ENCODE data around the gene LPAR5. TPM values are rescaled to one million over a fixed set of nuclear protein-coding genes. Genes with fewer than 3 reads are reported as not detected.
A peak's percentile ranks its signal among the peaks of the same experiment; 100 is the strongest.

The LPAR5 gene
- total and polyA plus RNA-seq, 2 of the 8 experiments (the other 6 are each of a cell fraction or from before 2014, with no cell fraction given) = 0.22 to 0.24 TPM

GRCh38 chr12:6612652-6613014 is 23.1 kb downstream of the LPAR5 start:
- CTCF ChIA-PET (ENCODE audit: partially characterized antibody) = interaction anchor here (0.6 to 2.4 kb wide), 12 partner anchors 8 to 260 kb away, joined by 3 to 11 read pairs (median 4); partner anchors contain the start of genes LPAR5 and PTMS
- peak overlapping the region; percentile 64; the same call in 1 of the 2 replicates for H4K8ac ChIP-seq (ENCODE audit: extremely low read depth, insufficient read depth, low read length)
- no peak overlapping the region for H3K27ac ChIP-seq (ENCODE audit: low read depth, low read length)
- H2BK15ac ChIP-seq (ENCODE audit: low read length) = peak overlapping the region; percentile 95; the same call in 1 of the 2 replicates
- peak overlapping the region; percentile 75 for H4K5ac ChIP-seq (ENCODE audit: insufficient read length, low read depth, low read length)
- no peaks in the 10 kb centered on the region for H3K79me2 ChIP-seq (ENCODE audit: control insufficient read depth in 1 of 2, insufficient read depth in 2 of 2, low read length in 2 of 2)
- H2BK12ac ChIP-seq (ENCODE audit: low read depth, low read length) = peak overlapping the region; percentile 69
- peak overlapping the region; percentile 25 for H2BK120ac ChIP-seq (replicated peaks; ENCODE audit: low read depth, low read length)
- peak overlapping the region; percentile 79; the same call in 1 of the 2 replicates for H2BK5ac ChIP-seq (ENCODE audit: low read depth, low read length)
- POLR2A ChIA-PET (ENCODE audit: partially characterized antibody) = interaction anchor here (0.6 to 3.4 kb wide), 24 partner anchors 10 to 324 kb away, joined by 3 to 19 read pairs (median 4); partner anchors contain the start of genes GAPDH and ZNF384
- H3K4me3 ChIP-seq (ENCODE audit: extremely low read depth in 1 of 4, insufficient read depth in 2 of 4, low read depth in 3 of 4, low read length in 4 of 4) = peak overlapping the region in 1 of 4 experiments; percentile 56; a peak in 3 of 8 replicates
- peak overlapping the region; percentile 81 for H4K91ac ChIP-seq (replicated peaks; ENCODE audit: insufficient read length, low read length)
- WGBS, 2 experiments (ENCODE audit: extremely low coverage in 1 of 2, insufficient coverage in 1 of 2, insufficient read length in 1 of 2, insufficient replicate concordance in 2 of 2, low coverage in 1 of 2, low lambda C conversion rate in 2 of 2, missing lambda C conversion rate in 1 of 2) = 75% methylated on average over 7 of the region's 7 CpGs; no CpG with 5 or more reads in 1 of the 2 experiments
- no peaks in the 10 kb centered on the region for H3K9me3 ChIP-seq (ENCODE audit: insufficient read depth in 2 of 2, low read depth in 1 of 2, low read length in 1 of 2)
- peak overlapping the region; percentile 40 for H3K4ac ChIP-seq (replicated peaks; ENCODE audit: insufficient read length, low read depth, low read length)
- peaks cover 6% of the 10 kb centered on the region; the same call in 1 of the 2 replicates for H3K23me2 ChIP-seq (ENCODE audit: low read depth, low read length)
- H3K27me3 ChIP-seq (replicated peaks in 1 of 4; ENCODE audit: control insufficient read depth in 3 of 4, extremely low read depth in 1 of 4, insufficient read depth in 3 of 4, low read length in 3 of 4) = no peaks in the 10 kb centered on the region
- peak overlapping the region in 1 of 4 experiments; percentile 75; a peak in 1 of 7 replicates for H3K9ac ChIP-seq (replicated peaks in 1 of 4; ENCODE audit: extremely low read depth in 1 of 4, low read depth in 3 of 4, low read length in 3 of 4)
- FAIRE-seq (no peak), DNase-seq (ENCODE audit: low read depth in 1 of 2, low spot score in 2 of 2) (no peak)
- peaks cover 15 to 22% (median 17%) of the 10 kb centered on the region in 4 experiments for H3K4me1 ChIP-seq (replicated peaks in 1 of 4; ENCODE audit: control insufficient read depth in 3 of 4, insufficient read depth in 4 of 4, low read length in 3 of 4)
- 0 out of 2 replicates have a peak overlapping the region, but pooled peaks have one; percentile 45 for H2AK5ac ChIP-seq (ENCODE audit: low read depth, low read length)
- H3K79me1 ChIP-seq (ENCODE audit: low read depth, low read length) = no peaks in the 10 kb centered on the region
- 0 out of 2 replicates have a peak overlapping the region, but pooled peaks have one; percentile 39 for H2AFZ ChIP-seq (ENCODE audit: low read length)
- H4K20me1 ChIP-seq (replicated peaks in 1 of 2; ENCODE audit: control insufficient read depth in 1 of 2, insufficient read depth in 2 of 2, low read length in 2 of 2) = no peaks in the 10 kb centered on the region
- H3K4me2 ChIP-seq (ENCODE audit: insufficient read depth in 1 of 2, low read depth in 2 of 2, low read length in 2 of 2) = peak overlapping the region; percentile 76 to 89
- no peak overlapping the region for H3K23ac ChIP-seq (ENCODE audit: insufficient read length)
- no peaks in the 10 kb centered on the region for H3K36me3 ChIP-seq (ENCODE audit: control insufficient read depth in 2 of 4, insufficient read depth in 4 of 4, low read length in 3 of 4)
- no peak overlapping the region for H3K14ac ChIP-seq (ENCODE audit: insufficient read length)
- no peak overlapping the region for H3K56ac ChIP-seq (replicated peaks; ENCODE audit: insufficient read length, low read depth, low read length)
- H3K18ac ChIP-seq (ENCODE audit: extremely low read depth, low read length) = peak overlapping the region; percentile 92; the same call in 1 of the 2 replicates
- peak overlapping the region; percentile 99; the same call in 1 of the 2 replicates for H2BK20ac ChIP-seq (ENCODE audit: low read length)
- TF ChIP-seq ATF2 (IDR thresholded peaks at IDR 0.05; ENCODE audit: low read length) (no peak), GTF2F1 (IDR thresholded peaks at IDR 0.05; ENCODE audit: borderline replicate concordance, low read depth, low read length) (no peak), CTCF (IDR thresholded peaks at IDR 0.05; ENCODE audit: control extremely low read depth in 1 of 3, insufficient read depth in 1 of 3, low read depth in 1 of 3, low read length in 3 of 3) (no peak), TCF12 (IDR thresholded peaks at IDR 0.05; ENCODE audit: low read depth, low read length) (no peak), SP1 (IDR thresholded peaks at IDR 0.05; ENCODE audit: low read depth, low read length) (no peak), CTBP2 (IDR thresholded peaks at IDR 0.05; ENCODE audit: borderline replicate concordance, insufficient read depth, insufficient read length, low read length) (no peak), TAF1 (IDR thresholded peaks at IDR 0.05; ENCODE audit: low read depth, low read length) (no peak), TEAD4 (IDR thresholded peaks at IDR 0.05; ENCODE audit: low read depth, low read length) (no peak), MAFK (IDR thresholded peaks at IDR 0.05; ENCODE audit: low read depth, low read length) (no peak)

Measured in H1 (cell line).